ENCODE results near the gene MAT2A.
"Not testable (repeated sequence)": the region's sequence is repeated elsewhere in the genome, so short reads cannot be mapped to it uniquely, and the experiment has no call there.

MAT2A gene

GRCh38 chr2:85524336-85524908 is 14.5 kb upstream of the MAT2A start:
- no peak for DNase-seq (ENCODE audit: low read depth)

GRCh38 chr2:85525029-85525428 is 13.9 kb upstream of the MAT2A start:
- DNase-seq (ENCODE audit: low read depth): no peak

- DNase-seq (ENCODE audit: low read depth): no peak
These were observed 13.4 kb upstream of the MAT2A start for GRCh38 chr2:85525567-85525966.

- no peak for DNase-seq (ENCODE audit: low read depth)
These were observed 11.2 kb upstream of the MAT2A start for GRCh38 chr2:85527787-85528186.

GRCh38 chr2:85528355-85528754 is 10.6 kb upstream of the MAT2A start:
- DNase-seq (ENCODE audit: low read depth): no peak

- DNase-seq (ENCODE audit: low read depth): no peak
These were observed 9.2 kb upstream of the MAT2A start for GRCh38 chr2:85529809-85530208.

- no peak for DNase-seq (ENCODE audit: low read depth)
These were observed 7.4 kb upstream of the MAT2A start for GRCh38 chr2:85531589-85531988.

- no peak for DNase-seq (ENCODE audit: low read depth)
These were observed 4.9 kb upstream of the MAT2A start for GRCh38 chr2:85534099-85534498.

- no peak for DNase-seq (ENCODE audit: low read depth)
These were observed 4.1 kb upstream of the MAT2A start for GRCh38 chr2:85534881-85535280.

- no peak for DNase-seq (ENCODE audit: low read depth)
These were observed 2.5 kb upstream of the MAT2A start for GRCh38 chr2:85536479-85536878.

GRCh38 chr2:85537600-85538506 is 1.1 kb upstream of the MAT2A start:
- DNase-seq (ENCODE audit: low read depth): no peak

- peak; percentile 61 for DNase-seq (ENCODE audit: low read depth)
These were observed 579 bp downstream of the MAT2A start for GRCh38 chr2:85539361-85540132.

- no peak for DNase-seq (ENCODE audit: low read depth)
These were observed 1.2 kb downstream of the MAT2A start for GRCh38 chr2:85540133-85540648.

- DNase-seq (ENCODE audit: low read depth): no peak
These were observed 2.3 kb downstream of the MAT2A start for GRCh38 chr2:85541262-85541661.

GRCh38 chr2:85541753-85542457 is 2.9 kb downstream of the MAT2A start:
- DNase-seq (ENCODE audit: low read depth): no peak

GRCh38 chr2:85542777-85543176 is 3.8 kb downstream of the MAT2A start:
- DNase-seq (ENCODE audit: low read depth): no peak

- DNase-seq (ENCODE audit: low read depth): not testable (repeated sequence)
These were observed 5.3 kb downstream of the MAT2A start for GRCh38 chr2:85544254-85544691.

GRCh38 chr2:85544915-85545779 is 6.2 kb downstream of the MAT2A start:
- DNase-seq (ENCODE audit: low read depth): not testable (repeated sequence)

- DNase-seq (ENCODE audit: low read depth): no peak
These were observed 6.8 kb downstream of the MAT2A start for GRCh38 chr2:85545780-85546240.

GRCh38 chr2:85547089-85547858 is 8.3 kb downstream of the MAT2A start:
- no peak for DNase-seq (ENCODE audit: low read depth)
